Esophagus squamous epithelium (tissue), 5 donors: Measurements from ENCODE around the gene NAGLU. TPM values are rescaled to one million over a fixed set of nuclear protein-coding genes. Genes with fewer than 3 reads are reported as not detected.

Experiments
- DNase-seq: peaks from one replicate; lab custom pipeline; 2025; lab: John Stamatoyannopoulos, UW
- H3K27ac ChIP-seq, 4 donors: fragments of 200-600 bp; sonication (generic); one replicate each; pipeline ENCODE4 v1.5.1; 2016 to 2019; ENCODE audit warnings: mild to moderate bottlenecking in 1 of 4
- H3K27me3 ChIP-seq, 4 donors: fragments of 200-600 bp; sonication (generic); 1 replicate in 3 of 4; 2 replicates in 1 of 4; pipeline versions ENCODE4 v1.5.1 to v1.6.0; 2017 to 2021; ENCODE audit warnings: antibody characterized with exemption in 1 of 4
- H3K36me3 ChIP-seq, 3 donors: fragments of 200-600 bp; sonication (generic); one replicate each; pipeline ENCODE4 v1.5.1; 2016 to 2019
- H3K4me1 ChIP-seq, 3 donors: fragments of 200-600 bp; sonication (generic); one replicate each; pipeline ENCODE4 v1.5.1; 2017 to 2019
- H3K4me3 ChIP-seq, 4 donors: fragments of 200-600 bp; sonication (generic); 1 replicate in 3 of 4; 2 replicates in 1 of 4; pipeline ENCODE4 v1.5.1; 2016 to 2019; ENCODE audit warnings: mild to moderate bottlenecking in 2 of 4, moderate library complexity in 1 of 4
- H3K9me3 ChIP-seq, 3 donors: fragments of 200-600 bp; sonication (generic); one replicate each; pipeline ENCODE4 v1.5.1; 2016 to 2019
- CTCF ChIP-seq, 6 experiments: fragments of 450-650 bp in 4 of 6; fragments of 200-600 bp in 2 of 6; sonication (generic) in 2 of 6; IDR thresholded peaks; one replicate each; pipeline ENCODE4 v1.5.1; 2016 to 2019; ENCODE audit warnings: antibody characterized with exemption in 6 of 6, mild to moderate bottlenecking in 4 of 6, moderate library complexity in 4 of 6
- POLR2A ChIP-seq, 4 donors: fragments of 450-650 bp; IDR thresholded peaks; one replicate each; pipeline ENCODE4 v1.6.1; 2017; ENCODE audit warnings: antibody characterized with exemption in 4 of 4, mild to moderate bottlenecking in 4 of 4, moderate library complexity in 3 of 4
- WGBS, 2 donors: methylation state at CpG; one replicate each; pipeline ENCODE4 v1.1.5; 2018; 5-methylcytosine and 5-hydroxymethylcytosine counted together
- intact Hi-C: fragments of 100-400 bp; cut with DNase I; formaldehyde crosslinking; loops from one replicate; pipeline ENCODE4 v1.15.0; 2022
- total RNA-seq, 4 donors: library from RNA; depleted of rRNA; stranded (reverse); fragments of >200 nt; gene quantifications; one replicate each; pipeline ENCODE4 v1.1.0, GENCODE V29; 2016
- donor health status: DM: yes; HTN: yes; CAD: no.

The NAGLU gene
- total RNA-seq, 4 donors from 2014 or later: 19.2 to 39.0 (median 26.5) TPM

GRCh38 chr17:42514867-42515266, 21.2 kb upstream of the NAGLU start:
- peak overlapping the region in 2 of 4 donors; percentile 3 to 24 for H3K27ac ChIP-seq
- intact Hi-C loops: loop anchor here (5.0 to 10.0 kb wide), 3 partner anchors 38 to 193 kb away; partner anchors contain the start of gene CAVIN1
- no peaks in the 10 kb centered on the region for H3K9me3 ChIP-seq
- WGBS, 2 donors: 86 to 91% methylated on average over 6 to 7 of the region's 8 CpGs
- DNase-seq: no peak
- peaks cover 27 to 57% (median 36%) of the 10 kb centered on the region in 3 donors for H3K4me1 ChIP-seq
- peaks cover 0 to 57% (median 12%) of the 10 kb centered on the region in 3 donors for H3K36me3 ChIP-seq
- H3K27me3 ChIP-seq: no peaks in the 10 kb centered on the region
- no peak for TF ChIP-seq CTCF (IDR thresholded peaks at IDR 0.05)
- no peak for TF ChIP-seq POLR2A (IDR thresholded peaks at IDR 0.05)
- no peak overlapping the region for H3K4me3 ChIP-seq

GRCh38 chr17:42517516-42517915, 18.5 kb upstream of the NAGLU start:
- Histone ChIP-seq H3K9me3 (no peaks in the 10 kb centered on the region), H3K4me1 (peaks cover 36 to 79% (median 63%) of the 10 kb centered on the region in 3 donors), H3K27ac (peak overlapping the region; percentile 79 to 97 (median 91)), H3K36me3 (peaks cover 0 to 56% (median 19%) of the 10 kb centered on the region in 3 donors), H3K27me3 (no peaks in the 10 kb centered on the region), H3K4me3 (no peak overlapping the region)
- peak in 1 of 4 donors; percentile 18 for TF ChIP-seq POLR2A (IDR thresholded peaks at IDR 0.05)
- TF ChIP-seq CTCF (IDR thresholded peaks at IDR 0.05): peak; percentile 91 to 97 (median 94)
- no peak for DNase-seq
- intact Hi-C loops: loop anchor here (5.0 to 10.0 kb wide), 2 partner anchors 93 to 195 kb away; partner anchors contain the start of gene CAVIN1
- 8 to 9% methylated on average over 8 of the region's 9 CpGs for WGBS, 2 donors

DNA sequence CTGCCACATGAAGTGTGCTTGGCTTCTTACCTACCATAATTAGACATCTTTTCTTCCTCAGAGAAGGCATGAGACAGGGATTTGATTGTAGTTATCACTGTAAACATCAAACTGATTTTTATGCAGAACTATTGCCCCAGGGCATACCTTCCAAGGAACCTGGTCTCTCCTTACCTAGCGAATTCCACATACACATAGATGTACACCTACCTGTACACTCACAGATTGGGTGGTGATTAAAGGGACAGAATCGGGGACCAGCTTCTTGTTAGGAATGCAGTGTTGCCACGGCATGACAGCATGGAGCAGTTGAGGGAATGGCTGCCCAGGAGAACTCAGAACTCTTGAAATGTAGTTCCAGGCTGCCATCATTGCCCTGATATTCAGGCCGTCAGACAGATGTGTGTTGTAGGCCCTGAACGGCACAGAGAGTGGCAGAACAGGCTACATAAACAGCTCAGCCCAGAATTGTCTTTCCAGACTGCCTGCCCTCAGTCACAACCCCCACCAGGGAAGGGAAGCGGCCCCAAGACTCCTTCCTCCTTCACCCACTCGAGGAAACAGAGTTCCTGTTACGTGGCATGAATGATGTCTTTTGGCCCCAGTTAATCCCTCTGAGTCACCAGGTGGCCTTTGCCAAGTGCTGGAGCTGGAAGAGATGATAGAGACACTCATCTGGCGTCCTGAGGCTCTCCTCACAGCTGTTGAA, 17.8 kb upstream of the NAGLU start:
- Histone ChIP-seq H3K4me1 (peaks cover 36 to 80% (median 68%) of the 10 kb centered on the region in 3 donors), H3K4me3 (peak overlapping the region in 1 of 4 donors; percentile 23), H3K27ac (peak overlapping the region; percentile 79 to 97 (median 91)), H3K36me3 (peaks cover 0 to 63% (median 19%) of the 10 kb centered on the region in 3 donors), H3K9me3 (no peaks in the 10 kb centered on the region), H3K27me3 (no peaks in the 10 kb centered on the region)
- WGBS, 2 donors: 22 to 35% methylated on average over 7 to 8 of the region's 9 CpGs
- intact Hi-C loops: loop anchor here (5.0 to 10.0 kb wide), 2 partner anchors 93 to 196 kb away; partner anchors contain the start of gene CAVIN1
- no peak for DNase-seq
- TF ChIP-seq POLR2A (IDR thresholded peaks at IDR 0.05) (no peak), CTCF (IDR thresholded peaks at IDR 0.05) (no peak)

GRCh38 chr17:42518755-42519545, 17.1 kb upstream of the NAGLU start:
- Histone ChIP-seq H3K36me3 (peaks cover 0 to 58% (median 17%) of the 10 kb centered on the region in 3 donors), H3K27me3 (no peaks in the 10 kb centered on the region), H3K27ac (peak overlapping the region; percentile 79 to 97 (median 91)), H3K4me1 (peaks cover 36 to 73% (median 68%) of the 10 kb centered on the region in 3 donors), H3K9me3 (no peaks in the 10 kb centered on the region), H3K4me3 (peak overlapping the region in 1 of 4 donors; percentile 2)
- TF ChIP-seq CTCF (IDR thresholded peaks at IDR 0.05) (no peak), POLR2A (IDR thresholded peaks at IDR 0.05) (no peak)
- intact Hi-C loops: loop anchor here (5.0 to 10.0 kb wide), 2 partner anchors 94 to 197 kb away; partner anchors contain the start of gene CAVIN1
- DNase-seq: no peak
- 40 to 41% methylated on average over 6 of the region's 6 CpGs for WGBS, 2 donors
